Measurements from ENCODE around the gene C16orf87.

DNA sequence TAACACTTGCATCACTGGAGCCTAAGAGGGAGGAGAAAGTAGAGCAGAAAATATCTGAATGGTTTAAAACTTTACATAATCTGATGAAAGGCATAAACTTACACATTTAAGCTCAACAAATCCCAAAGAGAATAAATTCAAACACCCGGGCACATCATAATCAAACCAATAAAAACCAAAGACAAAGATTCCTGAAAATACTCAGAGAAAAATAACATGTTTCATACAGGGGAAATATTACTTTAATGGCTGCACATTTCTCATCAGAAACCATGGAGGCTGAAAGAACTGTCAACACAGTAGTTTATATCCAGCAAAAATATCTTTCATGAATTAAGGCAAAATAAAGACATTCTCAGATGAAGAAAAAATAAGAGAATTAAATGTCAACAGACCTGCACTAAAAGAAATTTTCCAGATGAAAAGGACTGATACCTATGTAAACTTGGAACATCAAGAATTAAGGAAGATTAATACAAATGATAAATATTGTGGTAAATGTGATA, 34.2 kb downstream of the C16orf87 start:
- no peak for TF ChIP-seq EZH2phosphoT487 (IDR thresholded peaks at IDR 0.05; ENCODE audit: borderline replicate concordance)
- no peak for TF ChIP-seq CTCF (conservative IDR thresholded peaks at IDR 0.05; ENCODE audit: low read length)
